ENCODE data around the gene MLYCD.

Gene MLYCD

GRCh38 chr16:83899978-83900377, 1.1 kb downstream of the MLYCD start:
- no peak for DNase-seq (ENCODE audit: low spot score)

GRCh38 chr16:83900571-83900970, 1.7 kb downstream of the MLYCD start:
- DNase-seq (ENCODE audit: low spot score) = no peak

GRCh38 chr16:83901101-83901500, 2.2 kb downstream of the MLYCD start:
- no peak for DNase-seq (ENCODE audit: low spot score)

DNA sequence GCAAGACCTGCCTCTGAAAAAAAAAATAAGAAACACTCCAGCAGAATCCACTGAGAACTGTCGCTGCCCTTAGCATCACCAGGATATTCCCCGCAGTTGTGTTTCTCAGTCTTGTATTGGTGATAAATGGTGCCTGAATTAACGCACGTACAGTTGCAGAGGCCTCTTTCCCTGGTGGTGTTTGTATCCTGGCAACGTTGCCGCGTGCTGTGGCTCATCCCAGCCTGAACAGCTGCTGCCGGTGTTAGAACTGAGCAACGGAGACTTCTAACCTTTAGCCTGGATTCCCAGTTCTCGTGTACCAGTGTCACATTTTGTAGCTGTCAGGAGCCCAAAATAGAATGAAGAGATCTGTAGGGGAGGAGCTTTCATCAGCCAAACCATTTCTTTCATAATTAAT, 4.8 kb downstream of the MLYCD start:
- peak; percentile 40 for DNase-seq (ENCODE audit: low spot score)

- no peak for DNase-seq (ENCODE audit: low spot score)
These were observed 7.8 kb downstream of the MLYCD start for GRCh38 chr16:83906683-83907082.

DNA sequence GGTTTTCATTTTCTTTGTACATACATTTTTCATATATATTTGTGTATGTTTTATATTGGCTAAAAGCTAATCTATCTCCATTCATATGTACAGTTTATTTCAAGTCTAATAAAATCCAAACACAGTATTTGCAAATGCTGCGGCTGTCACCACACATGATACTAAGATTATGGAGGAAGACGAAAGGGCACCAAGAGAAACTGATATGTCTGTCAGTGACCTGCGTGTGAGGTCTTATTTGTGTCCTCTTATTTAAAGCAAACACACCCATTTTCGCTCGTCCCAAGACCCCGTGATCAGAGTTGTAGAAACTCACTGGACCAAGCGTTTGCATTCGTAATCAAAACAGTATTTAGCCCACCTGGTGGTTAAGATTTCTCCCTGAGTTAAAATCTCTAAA, 8.2 kb downstream of the MLYCD start:
- DNase-seq (ENCODE audit: low spot score) = no peak

DNA sequence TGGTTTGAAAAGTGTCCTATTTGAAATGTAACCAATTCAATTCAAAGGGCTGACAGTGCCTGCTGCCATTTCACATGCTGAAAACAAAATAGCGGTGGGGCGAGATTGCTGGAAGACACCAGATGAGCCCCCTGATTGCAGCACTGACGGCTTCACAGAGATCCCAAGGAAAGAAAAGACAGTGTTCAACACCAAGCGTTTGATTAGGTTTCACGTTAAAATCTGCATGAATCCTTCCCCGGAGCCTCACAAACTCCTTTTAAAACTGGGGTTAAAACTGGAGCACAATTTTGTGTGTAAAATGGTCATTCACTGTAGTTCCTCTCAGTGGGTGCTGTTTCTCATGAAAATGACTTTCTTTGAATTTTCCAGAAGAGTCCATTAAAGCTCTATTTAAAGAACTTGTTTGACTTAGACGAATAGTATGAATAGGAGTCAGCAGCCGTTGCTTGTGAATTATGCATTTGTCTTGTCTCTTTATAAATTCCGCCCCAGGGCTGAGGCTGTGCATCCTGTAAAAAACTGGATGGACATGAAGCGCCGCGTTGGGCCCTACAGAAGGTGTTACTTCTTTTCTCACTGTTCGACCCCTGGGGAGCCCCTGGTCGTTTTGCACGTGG, 8.8 kb downstream of the MLYCD start:
- DNase-seq (ENCODE audit: low spot score) = no peak

GRCh38 chr16:83908798-83909197, 9.9 kb downstream of the MLYCD start:
- no peak for DNase-seq (ENCODE audit: low spot score)

- no peak for DNase-seq (ENCODE audit: low spot score)
These were observed 12.4 kb downstream of the MLYCD start for GRCh38 chr16:83911290-83911689.

- DNase-seq (ENCODE audit: low spot score) = no peak
These were observed 13.8 kb downstream of the MLYCD start for GRCh38 chr16:83912519-83913244.

- DNase-seq (ENCODE audit: low spot score) = no peak
These were observed 14.3 kb downstream of the MLYCD start for GRCh38 chr16:83913245-83913633.

DNA sequence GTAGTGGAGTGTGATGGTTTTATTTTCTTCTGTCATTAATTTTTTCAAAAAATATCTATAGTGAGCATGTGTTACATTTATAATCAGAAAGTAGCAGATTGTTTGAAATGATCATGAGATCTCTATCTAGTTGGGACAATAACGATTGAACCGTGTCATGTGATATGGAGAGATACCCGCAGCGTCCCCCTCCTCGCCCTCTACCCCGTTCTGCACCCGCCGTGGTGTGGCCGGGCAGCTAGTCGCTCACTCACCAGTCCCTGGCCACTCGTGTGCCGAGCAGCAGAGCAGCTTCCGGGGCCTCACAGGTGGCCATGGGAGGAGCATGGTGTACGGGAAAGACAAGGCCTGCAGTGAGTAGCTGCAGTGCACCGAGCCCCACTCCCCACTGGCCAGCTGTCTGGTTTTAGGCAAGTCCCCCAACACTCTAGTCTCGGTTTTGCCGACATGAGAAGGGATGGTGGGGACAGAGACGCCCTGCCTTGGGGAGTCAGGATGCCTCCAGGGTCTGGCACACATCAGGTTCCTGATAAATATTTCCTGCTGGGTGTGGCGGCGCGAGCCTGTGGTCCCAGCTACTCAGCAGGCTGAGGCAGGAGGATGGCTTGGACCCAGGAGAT, 15.3 kb downstream of the MLYCD start:
- DNase-seq (ENCODE audit: low spot score) = no peak

GRCh38 chr16:83915081-83915480, 16.2 kb downstream of the MLYCD start:
- DNase-seq (ENCODE audit: low spot score) = no peak

GRCh38 chr16:83915491-83915890, 16.6 kb downstream of the MLYCD start:
- no peak for DNase-seq (ENCODE audit: low spot score)

DNA sequence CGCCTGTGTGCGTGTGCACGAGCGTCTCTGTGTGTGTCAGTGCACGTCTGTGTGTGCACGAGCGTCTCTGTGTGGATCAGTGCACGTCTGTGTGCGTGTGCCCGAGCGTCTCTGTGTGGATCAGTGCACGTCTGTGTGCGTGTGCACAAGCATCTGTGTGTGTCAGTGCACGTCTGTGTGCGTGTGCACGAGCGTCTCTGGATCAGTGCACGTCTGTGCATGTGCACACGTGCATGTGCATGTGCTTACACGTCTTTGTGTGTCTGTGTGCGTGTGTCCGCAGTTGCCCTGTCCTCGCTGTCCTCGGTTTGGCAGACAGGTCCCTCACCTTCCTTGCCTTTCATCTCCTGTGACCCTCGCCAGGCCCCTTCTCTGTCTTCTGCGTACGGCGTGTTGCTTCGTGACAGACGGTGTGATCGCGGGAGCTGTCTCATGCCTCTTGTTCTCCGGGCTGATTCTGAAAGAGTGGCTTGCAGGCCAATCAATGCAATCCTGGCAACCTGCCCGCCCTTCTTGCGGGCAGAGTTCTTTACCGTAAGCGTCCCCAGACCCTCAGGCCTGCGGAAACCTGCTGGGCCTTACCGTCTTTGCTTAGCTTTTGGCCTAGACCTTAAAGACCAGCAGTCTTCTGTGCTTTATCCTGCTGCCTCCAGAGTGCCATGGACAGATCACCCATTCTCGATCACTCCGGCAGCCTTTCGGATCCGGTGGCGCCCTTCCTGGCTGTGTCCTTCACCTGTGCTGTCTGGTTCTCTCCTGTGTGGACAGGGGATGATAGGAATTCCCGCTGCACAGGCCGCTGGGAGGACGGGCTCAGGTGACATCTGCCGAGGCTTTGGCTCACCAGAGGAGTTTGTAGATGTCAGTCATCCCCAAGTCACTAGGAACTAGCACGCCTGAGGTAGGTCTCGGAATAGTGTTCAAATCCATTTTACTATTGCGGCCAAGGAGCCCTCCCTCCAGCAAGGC, 18.5 kb downstream of the MLYCD start:
- no peak for DNase-seq (ENCODE audit: low spot score)

DNA sequence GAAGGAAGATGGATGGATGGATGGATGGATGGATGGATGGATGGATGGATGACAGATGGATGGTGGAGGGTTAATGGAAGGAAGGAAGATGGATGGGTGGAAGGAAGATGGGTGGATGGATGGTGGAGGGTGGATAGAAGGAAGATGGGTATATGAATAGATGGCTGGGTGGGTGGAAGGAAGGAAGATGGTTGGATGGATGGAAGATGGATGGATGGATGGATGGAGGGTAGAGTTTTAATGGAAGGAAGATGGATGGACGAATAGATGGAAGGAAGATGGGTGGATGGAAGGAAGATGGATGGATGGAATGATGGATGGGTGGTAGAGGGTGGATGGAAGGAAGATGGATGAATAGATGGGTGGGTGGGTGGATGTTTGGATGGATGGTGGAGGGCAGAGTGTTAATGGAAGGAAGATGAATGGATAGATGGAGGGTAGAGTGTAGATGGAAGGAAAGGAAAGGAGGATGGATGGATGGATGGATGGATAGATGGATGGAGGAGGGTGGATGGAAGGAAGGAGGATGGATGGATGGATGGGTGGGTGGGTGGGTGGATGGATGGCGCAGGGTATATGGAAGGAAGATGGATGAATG, 22.1 kb downstream of the MLYCD start:
- DNase-seq (ENCODE audit: low spot score) = no peak

DNA sequence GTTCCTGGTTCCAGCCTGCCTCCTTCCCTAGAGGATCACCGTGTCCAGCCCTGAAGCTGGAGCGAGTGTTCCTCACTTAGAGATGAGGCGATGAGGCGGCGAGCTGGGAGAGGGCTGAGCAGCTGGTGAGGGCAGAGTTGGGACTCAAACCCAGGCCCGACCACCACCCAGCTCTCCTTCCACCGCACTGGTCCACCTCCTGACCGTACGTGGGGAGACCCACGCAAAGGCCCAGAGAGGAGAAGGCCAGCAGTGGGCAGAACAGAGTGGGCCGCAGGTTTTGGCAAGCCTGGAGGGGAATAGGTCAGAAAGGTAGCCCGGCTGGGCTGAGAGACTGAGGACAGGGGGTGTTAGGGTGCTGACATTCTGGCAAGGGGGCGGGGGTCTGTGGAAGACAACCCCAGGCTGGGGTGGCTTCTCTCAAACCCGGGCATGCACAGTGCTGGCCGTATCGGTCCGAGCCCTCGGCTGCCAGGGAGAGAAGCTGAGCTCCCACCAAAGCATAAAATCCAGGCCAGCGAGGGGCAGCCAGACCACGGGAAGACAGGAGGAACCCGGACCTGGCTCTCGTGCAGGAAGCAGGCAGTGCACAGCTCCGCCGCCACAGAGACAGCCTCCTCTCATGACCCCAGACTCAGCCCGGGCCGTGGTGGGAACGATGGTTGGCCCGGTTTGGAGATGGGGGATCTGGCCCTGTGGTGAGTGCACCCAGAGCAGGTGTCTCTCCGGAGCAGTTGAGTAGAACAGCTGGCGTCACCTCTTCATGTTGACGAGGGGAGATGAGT, 24.9 kb downstream of the MLYCD start:
- no peak for DNase-seq (ENCODE audit: low spot score)

GRCh38 chr16:83924686-83925085, 25.8 kb downstream of the MLYCD start:
- DNase-seq (ENCODE audit: low spot score) = no peak

GRCh38 chr16:83925095-83925905, 26.4 kb downstream of the MLYCD start:
- DNase-seq (ENCODE audit: low spot score) = no peak
